Epithelial cell of alveolus of lung (primary cell): ENCODE results near the gene PCDHGA2. TPM values are rescaled to one million over a fixed set of nuclear protein-coding genes. Genes with fewer than 3 reads are reported as not detected.

Experiments used
- total RNA-seq: library from RNA; depleted of rRNA; stranded (reverse); fragments of >200 nt; gene quantifications from 2 replicates; pipeline ENCODE4 v1.2.1, GENCODE V29; 2015

Gene PCDHGA2
- total RNA-seq, 1 donor from 2014 or later, result 0.39 TPM

Other genes with a start within 250 kb of the PCDHGA2 start
- under 0.01 and 1.2 TPM in 2 replicates for gene PCDHB2, start 244.1 kb upstream of the PCDHGA2 start, total RNA-seq
- gene PCDHB3, start 238.3 kb upstream of the PCDHGA2 start, total RNA-seq, result 0.13 and 0.16 TPM in 2 replicates
- under 0.01 TPM in 1 of 2 replicates, not detected in the other for gene PCDHB4, start 216.9 kb upstream of the PCDHGA2 start, total RNA-seq
- gene PCDHB5, start 203.6 kb upstream of the PCDHGA2 start, total RNA-seq, result 0.39 and 1.3 TPM in 2 replicates
- gene PCDHB6, start 188.7 kb upstream of the PCDHGA2 start, total RNA-seq, result 0.64 TPM in 1 of 2 replicates, not detected in the other
- gene PCDHB7, start 166.1 kb upstream of the PCDHGA2 start, total RNA-seq, result under 0.01 and 1.9 TPM in 2 replicates
- gene PCDHB8, start 161.0 kb upstream of the PCDHGA2 start, total RNA-seq, result not detected in 2 replicates
- gene PCDHB16, start 156.4 kb upstream of the PCDHGA2 start, total RNA-seq, result 0.08 and 0.13 TPM in 2 replicates
- gene PCDHB9, start 151.6 kb upstream of the PCDHGA2 start, total RNA-seq, result 0.08 TPM in 1 of 2 replicates, not detected in the other
- 0.13 and 0.24 TPM in 2 replicates for gene PCDHB10, start 146.4 kb upstream of the PCDHGA2 start, total RNA-seq
- gene PCDHB11, start 139.1 kb upstream of the PCDHGA2 start, total RNA-seq, result 0.13 and 1.7 TPM in 2 replicates
- 0.08 TPM in 1 of 2 replicates, not detected in the other for gene PCDHB12, start 130.0 kb upstream of the PCDHGA2 start, total RNA-seq
- gene PCDHB13, start 124.8 kb upstream of the PCDHGA2 start, total RNA-seq, result 0.26 and 1.0 TPM in 2 replicates
- gene PCDHB14, start 115.4 kb upstream of the PCDHGA2 start, total RNA-seq, result 1.4 TPM in 1 of 2 replicates, not detected in the other
- gene PCDHB15, start 93.4 kb upstream of the PCDHGA2 start, total RNA-seq, result under 0.01 and 0.48 TPM in 2 replicates
- gene SLC25A2, start 34.7 kb upstream of the PCDHGA2 start, total RNA-seq, result not detected in 2 replicates
- 45.3 and 69.6 TPM in 2 replicates for gene TAF7, start 18.0 kb upstream of the PCDHGA2 start, total RNA-seq
- gene PCDHGA1, start 8.2 kb upstream of the PCDHGA2 start, total RNA-seq, result 0.13 and 0.64 TPM in 2 replicates
- 0.65 and 0.72 TPM in 2 replicates for gene PCDHGA3, start 5.1 kb downstream of the PCDHGA2 start, total RNA-seq
- 0.39 and 2.2 TPM in 2 replicates for gene PCDHGB1, start 11.3 kb downstream of the PCDHGA2 start, total RNA-seq
- gene PCDHGA4, start 16.3 kb downstream of the PCDHGA2 start, total RNA-seq, result 0.78 and 6.0 TPM in 2 replicates
- gene PCDHGB2, start 21.2 kb downstream of the PCDHGA2 start, total RNA-seq, result 0.39 and 3.0 TPM in 2 replicates
- 0.13 and 1.3 TPM in 2 replicates for gene PCDHGA5, start 25.4 kb downstream of the PCDHGA2 start, total RNA-seq
- 0.39 and 6.1 TPM in 2 replicates for gene PCDHGB3, start 31.5 kb downstream of the PCDHGA2 start, total RNA-seq
- 1.0 and 3.0 TPM in 2 replicates for gene PCDHGA6, start 35.1 kb downstream of the PCDHGA2 start, total RNA-seq
- 0.65 and 4.0 TPM in 2 replicates for gene PCDHGA7, start 44.0 kb downstream of the PCDHGA2 start, total RNA-seq
- gene PCDHGB4, start 48.9 kb downstream of the PCDHGA2 start, total RNA-seq, result 3.7 and 9.3 TPM in 2 replicates
- gene PCDHGA8, start 53.9 kb downstream of the PCDHGA2 start, total RNA-seq, result 0.65 and 1.2 TPM in 2 replicates
- gene PCDHGB5, start 59.2 kb downstream of the PCDHGA2 start, total RNA-seq, result 7.6 and 13.0 TPM in 2 replicates
- 1.4 and 7.8 TPM in 2 replicates for gene PCDHGA9, start 64.0 kb downstream of the PCDHGA2 start, total RNA-seq
- gene PCDHGB6, start 69.3 kb downstream of the PCDHGA2 start, total RNA-seq, result 1.2 and 5.7 TPM in 2 replicates
- 3.4 and 11.8 TPM in 2 replicates for gene PCDHGA10, start 74.2 kb downstream of the PCDHGA2 start, total RNA-seq
- 7.2 and 23.6 TPM in 2 replicates for gene PCDHGB7, start 78.9 kb downstream of the PCDHGA2 start, total RNA-seq
- 5.9 and 13.7 TPM in 2 replicates for gene PCDHGA11, start 82.3 kb downstream of the PCDHGA2 start, total RNA-seq
- 10.2 and 17.4 TPM in 2 replicates for gene PCDHGA12, start 91.7 kb downstream of the PCDHGA2 start, total RNA-seq
- gene PCDHGC3, start 137.2 kb downstream of the PCDHGA2 start, total RNA-seq, result 51.5 and 161 TPM in 2 replicates
- 0.13 and 3.1 TPM in 2 replicates for gene PCDHGC4, start 146.3 kb downstream of the PCDHGA2 start, total RNA-seq
- 0.78 and 1.1 TPM in 2 replicates for gene PCDHGC5, start 150.3 kb downstream of the PCDHGA2 start, total RNA-seq